B cell (primary cell): ENCODE data around the gene RGS10. TPM values are rescaled to one million over a fixed set of nuclear protein-coding genes. Genes with fewer than 3 reads are reported as not detected.

ENCODE experiments used
- ATAC-seq: fragments of 200-7000 bp; cut with Tn5 transposase; one replicate; pipeline ENCODE4 v1.10.0; 2021; ENCODE audit warnings: low read depth, mild to moderate bottlenecking, moderate number of reproducible peaks, moderate library complexity
- CTCF ChIA-PET: fragments of 350-600 bp; sonication (Branson Sonifier 250); formaldehyde crosslinking; loops from one replicate; lab custom pipeline; 2021; ENCODE audit warnings: antibody characterized with exemption, inconsistent platforms; lab: Charles Lee
- POLR2A ChIA-PET: fragments of 350-600 bp; sonication (Branson Sonifier 250); formaldehyde crosslinking; loops from one replicate; lab custom pipeline; 2021; ENCODE audit warnings: antibody characterized with exemption; lab: Charles Lee
- DNase-seq: peaks from one replicate; pipeline ENCODE4 v3.0.0; 2013
- H2AFZ ChIP-seq: 2 replicates; pipeline ENCODE4 v1.6.1; 2012; ENCODE audit warnings: mild to moderate bottlenecking, low read depth, low read length; ENCODE audit not compliant: insufficient read depth, poor library complexity, severe bottlenecking
- H3K27ac ChIP-seq, 2 donors: 1 replicate in 1 of 2; 2 replicates in 1 of 2; pipeline ENCODE4 v1.5.1; 2012 to 2013; ENCODE audit warnings: low read length in 2 of 2, mild to moderate bottlenecking in 2 of 2, moderate library complexity in 1 of 2
- H3K27me3 ChIP-seq, 4 experiments: fragments of 200-600 bp in 1 of 4; sonication (generic) in 1 of 4; replicated peaks in 1 of 4; 1 replicate in 2 of 4; 2 replicates in 2 of 4; pipeline versions ENCODE4 v1.6.1 to v1.7.0; 2013 to 2016; ENCODE audit warnings: low read length in 3 of 4, mild to moderate bottlenecking in 2 of 4, mixed read lengths in 1 of 4, moderate library complexity in 1 of 4; ENCODE audit not compliant: insufficient read depth in 4 of 4, control insufficient read depth in 3 of 4; ENCODE audit errors: control extremely low read depth in 1 of 4
- H3K36me3 ChIP-seq, 2 experiments: replicated peaks in 1 of 2; 1 replicate in 1 of 2; 2 replicates in 1 of 2; pipeline versions ENCODE4 v1.6.1 to v1.7.1; 2013; ENCODE audit warnings: low read length in 1 of 2; ENCODE audit not compliant: insufficient read depth in 2 of 2, control insufficient read depth in 1 of 2; ENCODE audit errors: control extremely low read depth in 1 of 2, extremely low read depth in 1 of 2
- H3K4me1 ChIP-seq, 2 donors: fragments of 200-600 bp in 1 of 2; sonication (generic) in 1 of 2; 1 replicate in 1 of 2; 2 replicates in 1 of 2; pipeline versions ENCODE4 v1.5.1 to v1.6.1; 2013 to 2017; ENCODE audit warnings: low read length in 2 of 2; ENCODE audit not compliant: control insufficient read depth in 2 of 2, insufficient read depth in 2 of 2
- H3K4me2 ChIP-seq: replicated peaks from 2 replicates; pipeline ENCODE3; 2012; ENCODE audit warnings: mild to moderate bottlenecking, low read depth, low read length; ENCODE audit not compliant: poor library complexity, severe bottlenecking
- H3K4me3 ChIP-seq, 5 experiments: fragments of 200-600 bp in 1 of 5; sonication (generic) in 1 of 5; 1 replicate in 3 of 5; 2 replicates in 2 of 5; pipeline versions ENCODE4 v1.5.1 to v1.7.0; 2011 to 2016; ENCODE audit warnings: low read length in 4 of 5, mild to moderate bottlenecking in 4 of 5, low read depth in 2 of 5, control low read depth in 1 of 5, moderate library complexity in 1 of 5; ENCODE audit not compliant: insufficient read depth in 1 of 5; ENCODE audit errors: control extremely low read depth in 1 of 5, extremely low read depth in 1 of 5
- H3K79me2 ChIP-seq: fragments of 200-600 bp; sonication (generic); one replicate; pipeline ENCODE4 v1.6.0; 2016; ENCODE audit warnings: low read length; ENCODE audit not compliant: control insufficient read depth, insufficient read depth
- H3K9ac ChIP-seq: fragments of 200-600 bp; sonication (generic); 2 replicates; pipeline ENCODE4 v1.6.1; 2017; ENCODE audit warnings: mild to moderate bottlenecking, low read length, moderate library complexity
- H3K9me3 ChIP-seq, 3 donors: one replicate each; pipeline versions ENCODE4 v1.6.1 to v1.7.1; 2013; ENCODE audit warnings: low read length in 2 of 3; ENCODE audit not compliant: control insufficient read depth in 2 of 3, insufficient read depth in 1 of 3; ENCODE audit errors: control extremely low read depth in 1 of 3
- H4K20me1 ChIP-seq: 2 replicates; pipeline ENCODE4 v1.6.0; 2012; ENCODE audit warnings: mild to moderate bottlenecking, low read length; ENCODE audit not compliant: insufficient read depth, control insufficient read depth, poor library complexity, severe bottlenecking
- H3K27ac Mint-ChIP-seq: one replicate; pipeline ENCODE4 v1.8.0; 2021; ENCODE audit warnings: mixed read lengths
- H3K27me3 Mint-ChIP-seq: one replicate; pipeline ENCODE4 v1.8.0; 2021; ENCODE audit warnings: mixed read lengths
- H3K4me1 Mint-ChIP-seq: one replicate; pipeline ENCODE4 v1.8.0; 2021; ENCODE audit warnings: mixed read lengths
- H3K4me3 Mint-ChIP-seq: one replicate; pipeline ENCODE4 v1.8.0; 2021; ENCODE audit warnings: mixed read lengths
- H3K9me3 Mint-ChIP-seq: one replicate; pipeline ENCODE4 v1.8.0; 2022; ENCODE audit warnings: mixed read lengths; ENCODE audit not compliant: insufficient read depth
- EZH2 ChIP-seq: IDR thresholded peaks from 2 replicates; pipeline ENCODE4 v1.6.1; 2012; ENCODE audit warnings: borderline replicate concordance, low read depth, mild to moderate bottlenecking, moderate library complexity, low read length; ENCODE audit not compliant: insufficient read depth, poor library complexity, severe bottlenecking
- WGBS: methylation state at CpG from one replicate; pipeline ENCODE4 v1.1.5; 2013; ENCODE audit warnings: missing lambda C conversion rate; ENCODE audit not compliant: insufficient coverage; 5-methylcytosine and 5-hydroxymethylcytosine counted together
- intact Hi-C: fragments of 100-400 bp; cut with micrococcal nuclease; formaldehyde crosslinking; loops from one replicate; pipeline ENCODE4 v1.10.0; 2022
- polyA plus RNA-seq: library from polyadenylated mRNA; depleted of rRNA; stranded (reverse); fragments of >200 nt; gene quantifications from 2 replicates; pipeline ENCODE4 v1.2.3, GENCODE V29; 2012
- total RNA-seq, 2 donors: library from RNA; stranded (reverse); fragments of 120-200 nt in 1 of 2; gene quantifications; 1 replicate in 1 of 2; 2 replicates in 1 of 2; pipeline versions ENCODE4 v1.2.3 to v1.2.4, GENCODE V29; 2013 to 2022
- TF ChIP-seq, protein P1 (sequence below): fragments of 200-600 bp; IDR thresholded peaks from one replicate; pipeline ENCODE4 v1.8.0; 2022; ENCODE audit warnings: antibody characterized with exemption, mild to moderate bottlenecking

RGS10 gene
- total and polyA plus RNA-seq, 2 donors (not counting 1 experiment from before 2014, with no cell fraction given) = 10.9 to 20.3 TPM

DNA sequence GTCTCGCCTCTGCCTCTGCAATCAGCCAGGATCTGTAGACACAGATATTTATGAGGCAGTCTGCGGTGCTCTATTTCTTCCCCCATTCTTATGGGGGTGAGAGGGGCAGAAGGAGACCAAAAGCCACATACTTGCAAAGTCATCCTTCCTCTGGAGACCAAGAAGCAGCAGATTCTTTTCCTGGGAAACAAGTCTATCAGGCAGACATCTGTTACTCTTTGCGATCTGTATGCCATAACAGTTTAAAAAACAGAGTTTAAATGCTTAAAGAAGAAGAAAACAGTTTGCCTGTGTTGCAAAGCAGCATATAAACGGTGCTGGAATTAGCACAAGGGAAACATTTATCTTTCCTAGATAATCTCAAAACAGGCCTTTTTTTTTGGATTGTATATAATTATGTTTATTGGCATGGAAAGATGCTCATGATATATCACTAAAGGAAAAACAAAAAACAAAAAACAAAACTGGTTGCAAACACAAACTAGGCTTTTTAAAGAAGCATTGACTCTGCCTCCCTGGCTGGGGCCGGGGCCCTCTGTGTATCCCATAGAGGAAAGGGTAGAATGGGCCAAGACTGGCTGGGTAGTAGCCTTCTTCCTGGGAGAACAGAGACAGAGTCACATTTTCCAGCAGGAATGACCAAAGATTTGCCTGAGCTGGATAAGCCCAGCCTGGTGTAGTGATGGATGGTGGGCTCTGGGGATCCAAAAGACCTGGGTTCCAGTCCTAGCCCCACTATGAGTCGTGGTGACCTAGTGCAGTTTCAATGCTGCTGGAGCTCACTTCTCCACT is 50.4 kb downstream of the RGS10 start:
- ChIA-PET CTCF (interaction anchor here (1.1 to 5.8 kb wide), 3 partner anchors 13 to 293 kb away, joined by 4 to 70 read pairs (median 49); partner anchors contain the start of gene GRK5), POLR2A (no interaction called here)
- H2AFZ ChIP-seq = no peak overlapping the region
- no peak overlapping the region for H3K27ac ChIP-seq
- ATAC-seq (no peak), DNase-seq (no peak)
- no peak overlapping the region for H3K9ac ChIP-seq
- H3K27ac Mint-ChIP-seq = no peak overlapping the region
- H3K4me1 Mint-ChIP-seq = peaks cover 20% of the 10 kb centered on the region
- H4K20me1 ChIP-seq = no peaks in the 10 kb centered on the region
- H3K4me2 ChIP-seq = no peak overlapping the region
- no peaks in the 10 kb centered on the region for H3K36me3 ChIP-seq
- no peak overlapping the region for H3K4me3 Mint-ChIP-seq
- H3K79me2 ChIP-seq = no peaks in the 10 kb centered on the region
- no peaks in the 10 kb centered on the region for H3K27me3 ChIP-seq
- no peaks in the 10 kb centered on the region for H3K9me3 Mint-ChIP-seq
- H3K9me3 ChIP-seq = no peaks in the 10 kb centered on the region
- intact Hi-C loops = no loop called here
- no peak overlapping the region for H3K4me3 ChIP-seq
- 71% methylated on average over 3 of the region's 6 CpGs for WGBS
- H3K27me3 Mint-ChIP-seq = no peaks in the 10 kb centered on the region
- peaks cover 7 to 12% of the 10 kb centered on the region in 2 donors for H3K4me1 ChIP-seq
- TF ChIP-seq, protein P1, sequence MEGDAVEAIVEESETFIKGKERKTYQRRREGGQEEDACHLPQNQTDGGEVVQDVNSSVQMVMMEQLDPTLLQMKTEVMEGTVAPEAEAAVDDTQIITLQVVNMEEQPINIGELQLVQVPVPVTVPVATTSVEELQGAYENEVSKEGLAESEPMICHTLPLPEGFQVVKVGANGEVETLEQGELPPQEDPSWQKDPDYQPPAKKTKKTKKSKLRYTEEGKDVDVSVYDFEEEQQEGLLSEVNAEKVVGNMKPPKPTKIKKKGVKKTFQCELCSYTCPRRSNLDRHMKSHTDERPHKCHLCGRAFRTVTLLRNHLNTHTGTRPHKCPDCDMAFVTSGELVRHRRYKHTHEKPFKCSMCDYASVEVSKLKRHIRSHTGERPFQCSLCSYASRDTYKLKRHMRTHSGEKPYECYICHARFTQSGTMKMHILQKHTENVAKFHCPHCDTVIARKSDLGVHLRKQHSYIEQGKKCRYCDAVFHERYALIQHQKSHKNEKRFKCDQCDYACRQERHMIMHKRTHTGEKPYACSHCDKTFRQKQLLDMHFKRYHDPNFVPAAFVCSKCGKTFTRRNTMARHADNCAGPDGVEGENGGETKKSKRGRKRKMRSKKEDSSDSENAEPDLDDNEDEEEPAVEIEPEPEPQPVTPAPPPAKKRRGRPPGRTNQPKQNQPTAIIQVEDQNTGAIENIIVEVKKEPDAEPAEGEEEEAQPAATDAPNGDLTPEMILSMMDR = no peak
- TF ChIP-seq EZH2 = no peak

DNA sequence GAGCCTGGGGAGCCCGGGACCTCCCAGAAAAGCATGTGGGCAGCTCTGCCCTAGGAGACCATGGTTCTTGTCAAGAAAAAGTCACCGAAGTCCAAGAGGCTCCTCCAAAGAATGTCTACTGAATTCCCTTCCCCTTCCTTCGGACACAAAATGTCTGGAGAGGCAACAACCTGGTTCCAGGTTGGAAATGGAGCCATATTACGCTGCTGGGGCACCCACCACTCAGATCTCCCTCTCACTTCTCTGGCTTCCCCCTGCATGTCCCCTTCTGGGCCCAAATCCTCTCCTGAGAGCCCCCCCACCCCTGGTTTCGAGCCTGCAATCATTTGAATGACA is 52.6 kb downstream of the RGS10 start:
- Histone ChIP-seq H3K79me2 (no peaks in the 10 kb centered on the region), H3K9ac (peak overlapping the region; percentile 73), H3K27ac (peak overlapping the region; percentile 46 to 65), H3K9me3 (no peaks in the 10 kb centered on the region), H3K4me2 (peak overlapping the region; percentile 95), H3K27me3 (no peaks in the 10 kb centered on the region), H4K20me1 (no peaks in the 10 kb centered on the region), H3K4me1 (peaks cover 7 to 12% of the 10 kb centered on the region in 2 donors), H2AFZ (peak overlapping the region; percentile 88), H3K4me3 (peak overlapping the region in 4 of 5 experiments; percentile 54 to 69 (median 64)), H3K36me3 (no peaks in the 10 kb centered on the region)
- ATAC-seq (no peak), DNase-seq (no peak)
- intact Hi-C loops = loop anchor here (1.0 to 2.0 kb wide), 6 partner anchors 12 to 291 kb away; no protein-coding TSS in a partner anchor
- H3K4me3 Mint-ChIP-seq = peak overlapping the region; percentile 92
- H3K27ac Mint-ChIP-seq = peak overlapping the region; percentile 85
- H3K4me1 Mint-ChIP-seq = peaks cover 16% of the 10 kb centered on the region
- TF ChIP-seq, protein P1 = peak; percentile 49
- no peak for TF ChIP-seq EZH2
- POLR2A ChIA-PET = interaction anchor here (0.5 to 1.7 kb wide), 4 partner anchors 11 to 128 kb away, joined by 3 to 9 read pairs (median 6); no protein-coding TSS in a partner anchor
- CTCF ChIA-PET = interaction anchor here (0.6 to 5.8 kb wide), 37 partner anchors 9 to 383 kb away, joined by 3 to 81 read pairs (median 6); partner anchors contain the start of genes GRK5, MCMBP, RGS10 and SFXN4
- no peaks in the 10 kb centered on the region for H3K9me3 Mint-ChIP-seq
- no peaks in the 10 kb centered on the region for H3K27me3 Mint-ChIP-seq
- 54% methylated on average over 5 of the region's 5 CpGs for WGBS
